Kidney (tissue), 14 donors: ENCODE measurements around the gene CTRB1. TPM values are rescaled to one million over a fixed set of nuclear protein-coding genes. Genes with fewer than 3 reads are reported as not detected.

Source experiments
- DNase-seq, 5 donors: peaks; one replicate each; pipeline ENCODE4 v3.0.0-alpha.2; 2013 to 2020
- FAIRE-seq: peaks from 2 replicates; lab custom pipeline; 2012; peaks lifted over from hg19 to GRCh38; lab: Jason Lieb, UNC
- H3K27ac ChIP-seq, 2 donors: one replicate each; pipeline ENCODE4 v1.7.0; 2013; ENCODE audit warnings: low read depth in 2 of 2, low read length in 2 of 2, inconsistent platforms in 1 of 2
- H3K27me3 ChIP-seq: one replicate; pipeline ENCODE4 v1.7.1; 2013; ENCODE audit warnings: low read length, inconsistent platforms; ENCODE audit not compliant: control insufficient read depth, insufficient read depth
- H3K36me3 ChIP-seq, 3 donors: one replicate each; pipeline versions ENCODE4 v1.7.0 to v1.7.1; 2013; ENCODE audit warnings: low read length in 3 of 3, control low read depth in 1 of 3, inconsistent platforms in 1 of 3; ENCODE audit not compliant: insufficient read depth in 3 of 3, control insufficient read depth in 2 of 3
- H3K4me1 ChIP-seq, 3 donors: one replicate each; pipeline versions ENCODE4 v1.7.0 to v1.7.1; 2013; ENCODE audit warnings: low read length in 3 of 3, inconsistent platforms in 1 of 3, low read depth in 1 of 3; ENCODE audit not compliant: control insufficient read depth in 2 of 3, insufficient read depth in 2 of 3
- H3K4me3 ChIP-seq, 3 donors: one replicate each; pipeline versions ENCODE4 v1.7.0 to v1.8.1; 2013; ENCODE audit warnings: low read length in 3 of 3, control low read depth in 1 of 3, inconsistent platforms in 1 of 3
- H3K9ac ChIP-seq, 3 donors: one replicate each; pipeline versions ENCODE4 v1.7.0 to v1.7.1; 2013; ENCODE audit warnings: low read length in 3 of 3, control low read depth in 1 of 3, inconsistent platforms in 1 of 3
- H3K9me3 ChIP-seq, 3 donors: one replicate each; pipeline versions ENCODE4 v1.7.0 to v1.7.1; 2013; ENCODE audit warnings: low read length in 3 of 3, control low read depth in 1 of 3, inconsistent platforms in 1 of 3; ENCODE audit not compliant: control insufficient read depth in 2 of 3, insufficient read depth in 1 of 3
- intact Hi-C: fragments of 100-400 bp; cut with DNase I; formaldehyde crosslinking; loops from one replicate; pipeline ENCODE4 v1.11.1; 2022
- polyA plus RNA-seq: library from polyadenylated mRNA; stranded (reverse); fragments of 350-450 nt; fragmentation: Illumina TruSeq; extraction: RNeasy Lipid Tissue Mini Kit (QIAGEN cat#74804); gene quantifications from one replicate; pipeline ENCODE4 v1.2.3, GENCODE V29; 2014; ENCODE audit warnings: low read depth, low replicate concordance; ENCODE audit not compliant: insufficient read depth
- total RNA-seq: library from RNA; stranded (reverse); fragmentation: NEBNext Ultra II Directional; extraction: Animal tissue kit (Norgen Biotek cat#: 25700); gene quantifications from one replicate; pipeline ENCODE4 v1.2.1, GENCODE V29; 2021
- TF ChIP-seq, protein P1 (sequence below): IDR thresholded peaks from 3 replicates; pipeline ENCODE4 v1.5.1; 2012; ENCODE audit warnings: mild to moderate bottlenecking, moderate library complexity, borderline replicate concordance; ENCODE audit not compliant: insufficient read depth; ENCODE audit errors: extremely low read depth
- donor health status: control.
- donor health status: control.
- donor health status: control.
- donor health status: control.
- donor health status: control.
- donor health status: DM: yes; HTN: yes; CAD: no.
- donor health status: Normal renal cell carcinoma (clear cell type).

The CTRB1 gene
- total and polyA plus RNA-seq, 2 donors from 2014 or later: not detected

DNA sequence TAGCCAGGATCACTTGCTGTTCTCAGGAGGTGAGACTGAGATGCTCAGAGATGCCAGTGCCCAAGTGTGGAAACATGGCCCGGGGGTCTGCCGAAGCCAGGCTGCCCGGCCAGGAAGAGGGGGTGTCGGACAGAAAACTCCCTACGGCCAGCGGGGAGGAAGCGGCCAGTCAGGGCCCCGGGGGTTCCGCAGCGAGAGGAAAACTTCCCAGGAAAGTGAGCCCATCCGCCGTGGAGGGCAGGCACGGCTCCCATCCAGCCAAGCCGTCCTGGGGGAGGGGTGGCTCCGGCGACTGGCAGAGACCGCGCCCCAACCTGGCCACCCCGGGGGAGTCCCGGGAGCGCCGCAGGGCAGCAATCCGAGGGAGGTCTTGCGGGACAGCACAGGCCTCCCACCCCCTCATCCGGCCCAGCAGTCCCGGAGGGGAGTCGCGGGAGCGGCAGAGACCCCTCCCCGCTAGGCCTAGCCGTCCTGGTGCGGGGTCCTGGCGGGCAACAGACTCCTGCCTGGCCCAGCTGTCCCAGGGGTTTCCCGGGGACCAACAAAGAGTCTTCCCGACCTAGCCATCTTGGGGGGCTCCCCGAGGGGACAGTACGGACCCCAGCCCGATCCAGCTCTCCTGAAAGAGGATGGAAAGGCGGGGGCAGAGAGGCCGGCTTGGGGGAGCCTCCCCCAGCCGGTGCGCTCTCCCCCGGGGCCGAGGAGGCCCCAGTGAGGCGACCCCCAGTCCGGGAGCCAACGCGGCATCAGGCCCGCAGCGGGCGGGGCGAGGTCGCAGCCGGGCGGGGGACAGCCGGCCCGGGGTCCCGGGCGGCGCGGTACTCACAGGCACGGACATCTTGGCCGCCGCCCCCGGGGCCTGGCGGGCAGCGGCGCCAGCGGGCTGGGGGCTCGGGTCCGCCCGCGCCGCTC is 46.5 kb downstream of the CTRB1 start:
- TF ChIP-seq, protein P1, sequence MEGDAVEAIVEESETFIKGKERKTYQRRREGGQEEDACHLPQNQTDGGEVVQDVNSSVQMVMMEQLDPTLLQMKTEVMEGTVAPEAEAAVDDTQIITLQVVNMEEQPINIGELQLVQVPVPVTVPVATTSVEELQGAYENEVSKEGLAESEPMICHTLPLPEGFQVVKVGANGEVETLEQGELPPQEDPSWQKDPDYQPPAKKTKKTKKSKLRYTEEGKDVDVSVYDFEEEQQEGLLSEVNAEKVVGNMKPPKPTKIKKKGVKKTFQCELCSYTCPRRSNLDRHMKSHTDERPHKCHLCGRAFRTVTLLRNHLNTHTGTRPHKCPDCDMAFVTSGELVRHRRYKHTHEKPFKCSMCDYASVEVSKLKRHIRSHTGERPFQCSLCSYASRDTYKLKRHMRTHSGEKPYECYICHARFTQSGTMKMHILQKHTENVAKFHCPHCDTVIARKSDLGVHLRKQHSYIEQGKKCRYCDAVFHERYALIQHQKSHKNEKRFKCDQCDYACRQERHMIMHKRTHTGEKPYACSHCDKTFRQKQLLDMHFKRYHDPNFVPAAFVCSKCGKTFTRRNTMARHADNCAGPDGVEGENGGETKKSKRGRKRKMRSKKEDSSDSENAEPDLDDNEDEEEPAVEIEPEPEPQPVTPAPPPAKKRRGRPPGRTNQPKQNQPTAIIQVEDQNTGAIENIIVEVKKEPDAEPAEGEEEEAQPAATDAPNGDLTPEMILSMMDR: no peak
- no peaks in the 10 kb centered on the region for H3K36me3 ChIP-seq
- FAIRE-seq (no peak), DNase-seq (peak in 4 of 5 donors; percentile 38 to 85 (median 72))
- no peaks in the 10 kb centered on the region for H3K9me3 ChIP-seq
- peaks cover 0 to 41% (median 37%) of the 10 kb centered on the region in 3 donors for H3K4me1 ChIP-seq
- intact Hi-C loops: no loop called here
- H3K27ac ChIP-seq: peak overlapping the region; percentile 55 to 79
- peak overlapping the region; percentile 27 to 95 (median 57) for H3K9ac ChIP-seq
- H3K4me3 ChIP-seq: peak overlapping the region; percentile 50 to 84 (median 78)
- H3K27me3 ChIP-seq: no peaks in the 10 kb centered on the region

DNA sequence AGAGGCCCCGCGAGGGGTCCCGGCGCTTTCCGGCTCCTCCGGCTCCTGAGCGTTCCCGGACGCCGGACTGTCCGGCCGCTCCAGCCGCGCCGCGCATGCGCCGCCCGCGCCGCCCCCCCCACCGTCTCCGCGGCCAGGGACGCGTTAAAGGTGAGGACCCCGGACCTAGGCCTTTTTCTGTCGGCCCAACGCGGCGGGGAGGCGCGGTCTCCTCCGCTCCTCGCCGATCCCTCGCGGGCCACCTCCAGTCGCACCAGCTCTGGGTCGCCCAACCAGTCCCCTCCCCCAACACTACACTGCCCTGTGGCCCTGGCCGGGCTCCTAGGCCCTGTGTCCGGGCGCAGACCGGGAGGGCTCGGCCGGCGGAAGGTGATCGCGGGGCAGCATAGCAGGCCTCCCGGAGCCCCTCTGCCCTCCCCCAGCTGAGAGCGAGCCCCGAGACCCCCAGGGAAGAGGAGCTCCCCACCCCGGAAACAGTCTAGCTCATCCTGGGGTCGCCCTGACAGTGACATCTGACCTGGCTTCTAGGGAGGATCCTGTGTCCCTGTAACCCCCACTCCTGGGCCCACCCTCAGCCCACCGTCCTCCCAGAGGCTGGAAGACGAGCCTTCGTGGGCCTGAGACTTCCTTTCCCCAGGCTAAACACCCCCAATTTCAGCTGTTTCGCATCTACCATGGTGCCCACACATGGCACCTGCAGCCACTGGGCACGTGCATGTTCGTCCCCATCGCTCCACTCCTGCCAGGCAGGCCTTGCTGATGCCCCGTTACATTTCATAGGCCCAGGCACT is 47.3 kb downstream of the CTRB1 start:
- DNase-seq (peak; percentile 88 to 92 (median 92)), FAIRE-seq (no peak)
- TF ChIP-seq, protein P1: no peak

DNA sequence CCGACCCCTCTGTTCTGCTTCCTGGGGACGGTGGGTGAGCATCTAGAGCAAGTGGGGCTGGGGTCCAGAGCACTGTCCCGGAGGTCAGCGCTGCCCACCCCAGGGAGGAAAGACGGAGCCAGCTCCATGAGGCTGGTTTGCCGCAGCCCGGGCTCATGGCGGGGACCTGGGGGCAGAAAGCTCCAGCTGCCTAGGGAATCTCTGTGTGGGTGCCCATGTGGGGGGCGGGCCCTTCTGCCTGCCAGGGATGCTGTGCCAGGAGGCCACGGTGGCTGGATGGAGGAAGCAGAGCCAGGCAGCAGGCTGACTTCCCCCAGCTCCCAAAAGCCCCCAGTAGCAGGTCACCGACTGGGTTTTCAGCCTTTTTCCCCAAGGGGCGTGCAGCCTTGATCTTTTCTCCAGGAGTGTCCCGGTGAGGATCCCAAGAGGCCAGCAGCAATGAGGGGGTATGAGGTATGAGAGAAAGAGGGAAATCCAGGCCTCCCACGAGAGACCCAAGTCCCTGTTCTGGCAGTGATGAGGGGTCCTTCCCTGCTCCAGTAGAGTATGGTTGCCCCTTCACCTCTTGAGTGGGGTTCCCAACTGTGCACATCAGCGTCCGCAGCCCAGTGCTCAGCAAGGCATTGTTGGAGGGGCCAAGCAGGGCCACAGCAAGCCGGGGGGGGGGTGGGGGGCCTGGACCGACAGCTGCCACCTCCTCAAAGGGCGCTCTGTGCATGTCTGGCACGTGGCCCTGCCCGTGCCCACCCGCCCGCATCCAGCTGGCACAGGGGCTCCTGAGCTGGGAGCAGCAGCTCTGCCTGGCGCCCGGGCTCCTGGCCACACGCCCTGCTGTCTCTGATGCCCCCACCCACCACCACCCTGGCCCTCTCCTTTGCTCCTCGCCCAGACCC is 48.2 kb downstream of the CTRB1 start:
- no peaks in the 10 kb centered on the region for H3K36me3 ChIP-seq
- H3K4me1 ChIP-seq: peaks cover 0 to 31% (median 29%) of the 10 kb centered on the region in 3 donors
- FAIRE-seq (no peak), DNase-seq (peak in 1 of 5 donors; percentile 42)
- intact Hi-C loops: no loop called here
- no peaks in the 10 kb centered on the region for H3K27me3 ChIP-seq
- TF ChIP-seq, protein P1: no peak
- no peaks in the 10 kb centered on the region for H3K9me3 ChIP-seq
- H3K4me3 ChIP-seq: peak overlapping the region in 1 of 3 donors; percentile 84
- no peak overlapping the region for H3K27ac ChIP-seq
- H3K9ac ChIP-seq: peak overlapping the region in 1 of 3 donors; percentile 71

More for the DNA sequence above, 47.3 kb downstream of the CTRB1 start:
- no peaks in the 10 kb centered on the region for H3K36me3 ChIP-seq
- no peaks in the 10 kb centered on the region for H3K27me3 ChIP-seq
- peak overlapping the region in 2 of 3 donors; percentile 66 to 71 for H3K9ac ChIP-seq
- H3K4me3 ChIP-seq: peak overlapping the region; percentile 12 to 84 (median 41)
- peaks cover 0 to 40% (median 34%) of the 10 kb centered on the region in 3 donors for H3K4me1 ChIP-seq
- peak overlapping the region; percentile 55 to 67 for H3K27ac ChIP-seq
- H3K9me3 ChIP-seq: no peaks in the 10 kb centered on the region
- intact Hi-C loops: no loop called here
